ENCODE data around the gene BPI. TPM values are rescaled to one million over a fixed set of nuclear protein-coding genes. Genes with fewer than 3 reads are reported as not detected.
A peak's percentile ranks its signal among the peaks of the same experiment; 100 is the strongest.
"Not testable (repeated sequence)": the region's sequence is repeated elsewhere in the genome, so short reads cannot be mapped to it uniquely, and the experiment has no call there.

The BPI gene
- total RNA-seq, 1 experiment from 2014 or later, result not detected

- peak; percentile 68; the same call in 1 of the 2 replicates for TF ChIP-seq CTCF (IDR thresholded peaks at IDR 0.05)
- TF ChIP-seq POLR2AphosphoS5 (IDR thresholded peaks at IDR 0.05; ENCODE audit: low read depth, low read length), result no peak
- H3K27me3 ChIP-seq (ENCODE audit: control insufficient read depth, insufficient read depth, low read length), result no peaks in the 10 kb centered on the region; the same call in 1 of the 2 replicates
- H3K27ac ChIP-seq (ENCODE audit: low read length), result no peak overlapping the region
- in situ Hi-C loops (cut with HindIII; ENCODE audit: low pct_unique_long_range_greater_than_20kb, low sequenced_read_pairs) (no loop called here), intact Hi-C loops (cut with micrococcal nuclease; ENCODE audit: unreplicated experiment) (loop anchor here (2.0 kb wide), 1 partner anchor 70 kb away; no protein-coding TSS in a partner anchor)
- ATAC-seq (peak; percentile 79), DNase-seq (ENCODE audit: low read depth, low spot score) (no peak)
- H3K36me3 ChIP-seq (ENCODE audit: control insufficient read depth, insufficient read depth, low read length), result no peaks in the 10 kb centered on the region
- no peaks in the 10 kb centered on the region for H3K4me1 ChIP-seq (ENCODE audit: control insufficient read depth, insufficient read depth, low read length)
- no peaks in the 10 kb centered on the region for H3K9me3 ChIP-seq (ENCODE audit: control insufficient read depth, insufficient read depth, low read depth, low read length)
- ChIA-PET POLR2A (no interaction called here), CTCF (interaction anchor here (0.8 to 1.5 kb wide), 2 partner anchors 18 to 69 kb away, joined by 6 to 11 read pairs; no protein-coding TSS in a partner anchor)
- BruUV-seq (replicated peaks), result no TSS peak
- H3K4me3 ChIP-seq (ENCODE audit: low read depth in 2 of 2, low read length in 2 of 2), result no peak overlapping the region
These were observed 35.0 kb downstream of the BPI start for GRCh38 chr20:38338849-38339520.

GRCh38 chr20:38339521-38339896 lies 35.6 kb downstream of the BPI start:
- CTCF ChIA-PET, result interaction anchor here (0.8 to 1.5 kb wide), 2 partner anchors 17 to 69 kb away, joined by 6 to 11 read pairs; no protein-coding TSS in a partner anchor
- H3K9me3 ChIP-seq (ENCODE audit: control insufficient read depth, insufficient read depth, low read depth, low read length); H3K36me3 ChIP-seq (ENCODE audit: control insufficient read depth, insufficient read depth, low read length); ATAC-seq; H3K4me1 ChIP-seq (ENCODE audit: control insufficient read depth, insufficient read depth, low read length); H3K4me3 ChIP-seq (ENCODE audit: low read depth in 2 of 2, low read length in 2 of 2); BruUV-seq (replicated peaks); POLR2A ChIA-PET; in situ Hi-C loops (cut with HindIII; ENCODE audit: low pct_unique_long_range_greater_than_20kb, low sequenced_read_pairs); H3K27ac ChIP-seq (ENCODE audit: low read length); H3K27me3 ChIP-seq (ENCODE audit: control insufficient read depth, insufficient read depth, low read length); DNase-seq (ENCODE audit: low read depth, low spot score): not testable (repeated sequence)
- intact Hi-C loops (cut with micrococcal nuclease; ENCODE audit: unreplicated experiment), result loop anchor here (2.0 kb wide), 1 partner anchor 69 kb away; no protein-coding TSS in a partner anchor

- TF ChIP-seq POLR2AphosphoS5 (IDR thresholded peaks at IDR 0.05; ENCODE audit: low read depth, low read length) (no peak), REST (IDR thresholded peaks at IDR 0.05; ENCODE audit: insufficient read depth in 1 of 2, low read depth in 2 of 2, low read length in 1 of 2) (no peak), CTCF (IDR thresholded peaks at IDR 0.05) (no peak), SIN3A (IDR thresholded peaks at IDR 0.05; ENCODE audit: borderline replicate concordance, insufficient read depth, low read depth, low read length) (no peak), TCF7L2 (IDR thresholded peaks at IDR 0.05; ENCODE audit: low read depth, low read length) (no peak)
- ATAC-seq, result no peak
- Histone ChIP-seq H3K9me3 (ENCODE audit: control insufficient read depth, insufficient read depth, low read depth, low read length) (no peaks in the 10 kb centered on the region), H3K4me3 (ENCODE audit: low read depth in 2 of 2, low read length in 2 of 2) (no peak overlapping the region), H3K36me3 (ENCODE audit: control insufficient read depth, insufficient read depth, low read length) (no peaks in the 10 kb centered on the region), H3K4me1 (ENCODE audit: control insufficient read depth, insufficient read depth, low read length) (no peaks in the 10 kb centered on the region), H3K27me3 (ENCODE audit: control insufficient read depth, insufficient read depth, low read length) (no peaks in the 10 kb centered on the region), H3K27ac (ENCODE audit: low read length) (no peak overlapping the region)
- no TSS peak for BruUV-seq (replicated peaks)
- ChIA-PET CTCF (interaction anchor here (1.5 kb wide), 1 partner anchor 68 kb away, joined by 11 read pairs; no protein-coding TSS in a partner anchor), POLR2A (no interaction called here)
- intact Hi-C loops (cut with micrococcal nuclease; ENCODE audit: unreplicated experiment) (loop anchor here (2.0 kb wide), 1 partner anchor 69 kb away; no protein-coding TSS in a partner anchor), in situ Hi-C loops (cut with HindIII; ENCODE audit: low pct_unique_long_range_greater_than_20kb, low sequenced_read_pairs) (no loop called here)
- no peak for DNase-seq (ENCODE audit: low read depth, low spot score)
These were observed 36.0 kb downstream of the BPI start for GRCh38 chr20:38339997-38340396.

Data from Panc1 (cell line).